GM19468 (cell line): Measurements from ENCODE around the gene CCDC32.
A peak's percentile ranks its signal among the peaks of the same experiment; 100 is the strongest.
"Not testable (repeated sequence)": the region's sequence is repeated elsewhere in the genome, so short reads cannot be mapped to it uniquely, and the experiment has no call there.

ENCODE experiments used
- ATAC-seq: cut with Tn5 transposase; IDR thresholded peaks from one replicate; pipeline ENCODE4 v1.9.1; 2021; ENCODE audit warnings: mild to moderate bottlenecking, moderate library complexity, moderate number of reproducible peaks; ENCODE audit not compliant: unreplicated experiment; ENCODE audit errors: extremely low read depth

The CCDC32 gene

DNA sequence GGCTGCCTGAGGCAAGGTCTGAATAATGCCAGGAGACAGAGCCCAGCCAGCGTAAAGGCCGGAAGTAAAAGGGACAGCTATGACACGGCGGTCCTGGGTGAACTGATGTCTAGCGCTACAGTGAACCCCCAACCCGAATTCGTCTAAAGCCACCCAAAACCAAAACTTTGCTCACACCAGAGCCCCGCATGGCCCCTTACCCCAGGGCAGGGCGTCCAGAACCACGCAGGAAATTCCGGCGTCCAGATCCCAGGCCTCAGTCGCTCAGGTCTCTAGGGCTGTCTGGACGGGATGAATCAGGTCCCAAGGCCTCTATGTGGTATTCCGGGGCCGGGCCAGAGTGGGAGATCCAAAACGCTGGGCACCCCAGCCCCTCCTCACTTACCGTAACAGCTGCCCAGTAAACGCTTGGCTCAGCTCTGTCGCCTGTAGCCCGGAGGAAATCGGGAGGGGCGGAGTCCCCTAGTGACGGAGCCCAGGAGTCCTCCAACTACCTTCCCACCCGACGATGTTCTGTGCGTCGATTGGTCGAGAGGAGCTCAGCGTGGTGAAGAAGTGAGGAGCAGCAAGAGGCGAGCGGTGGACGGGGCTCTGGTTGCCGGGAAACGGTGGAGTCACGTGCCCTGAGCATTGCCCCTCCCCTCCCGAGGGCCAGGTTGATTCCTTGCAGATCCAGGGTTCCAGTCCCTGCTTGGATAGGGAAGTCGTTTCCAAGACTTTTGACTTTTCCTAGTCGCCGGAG is at the start of gene CCDC32:
CCDC32 (minus strand) TSS at position 452 of the 742 bp plus-strand sequence. CDS start 2,027 bp downstream, outside the sequence.
- ATAC-seq = peak; percentile 77

GRCh38 chr15:40613080-40613479 is 48.2 kb upstream of the CCDC32 start:
- ATAC-seq = no peak

DNA sequence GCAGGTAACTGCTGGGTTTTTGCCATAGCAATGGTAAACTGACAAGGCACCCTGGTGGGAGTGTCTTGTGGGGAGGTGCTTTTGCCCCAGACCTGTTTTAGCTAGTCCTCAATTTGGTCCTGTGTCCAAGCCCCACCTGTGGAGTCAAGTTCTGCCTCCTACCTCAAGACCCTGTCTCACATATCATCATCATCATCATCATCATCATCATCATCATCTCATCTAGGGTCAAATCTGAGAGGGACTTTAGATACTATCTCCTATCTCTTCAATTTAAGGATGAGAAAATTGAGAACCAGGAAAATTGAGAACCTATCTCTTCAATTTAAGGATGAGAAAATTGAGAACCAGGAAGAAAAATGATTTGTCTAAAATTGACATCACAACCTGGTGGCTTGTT is 39.1 kb upstream of the CCDC32 start:
- no peak for ATAC-seq

DNA sequence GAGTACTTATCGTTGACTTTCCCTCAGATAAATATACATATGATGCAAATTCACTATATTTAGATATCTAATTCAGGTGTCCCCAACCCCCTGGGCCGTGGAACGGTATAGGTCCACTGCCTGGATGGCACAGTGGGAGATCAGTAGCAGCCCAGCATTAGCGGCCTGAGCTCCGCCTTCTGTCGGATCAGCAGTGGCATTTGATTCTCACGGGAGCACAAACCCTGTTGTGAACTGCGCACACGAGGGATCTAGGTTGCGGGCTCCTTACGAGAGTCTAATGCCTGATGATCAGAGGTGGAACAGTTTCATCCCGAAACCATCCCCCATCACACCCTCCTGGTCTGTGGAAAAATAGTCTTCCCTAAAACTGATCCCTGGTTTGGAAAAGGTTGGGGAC is 36.1 kb upstream of the CCDC32 start:
- no peak for ATAC-seq

GRCh38 chr15:40598672-40599071 is 33.8 kb upstream of the CCDC32 start:
- no peak for ATAC-seq

DNA sequence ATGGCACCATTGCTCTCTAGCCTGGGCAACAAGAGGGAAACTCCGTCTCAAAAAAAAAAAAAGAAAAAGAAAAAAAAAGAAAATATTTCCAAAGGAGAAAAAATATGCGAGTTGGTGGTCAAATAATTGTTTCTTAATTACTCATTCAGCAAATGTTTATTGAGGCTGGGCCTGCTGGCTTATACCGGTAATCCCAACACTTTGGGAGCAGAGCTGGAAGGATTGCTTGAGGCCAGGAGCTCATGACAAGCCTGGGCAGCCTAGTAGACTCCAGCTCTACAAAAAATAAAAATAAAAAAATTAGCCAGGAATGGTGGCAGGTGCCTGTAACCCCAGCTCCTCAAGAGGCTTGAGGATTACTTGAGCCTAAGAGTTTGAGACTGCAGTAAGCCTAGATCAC is 33.3 kb upstream of the CCDC32 start:
- no peak for ATAC-seq

DNA sequence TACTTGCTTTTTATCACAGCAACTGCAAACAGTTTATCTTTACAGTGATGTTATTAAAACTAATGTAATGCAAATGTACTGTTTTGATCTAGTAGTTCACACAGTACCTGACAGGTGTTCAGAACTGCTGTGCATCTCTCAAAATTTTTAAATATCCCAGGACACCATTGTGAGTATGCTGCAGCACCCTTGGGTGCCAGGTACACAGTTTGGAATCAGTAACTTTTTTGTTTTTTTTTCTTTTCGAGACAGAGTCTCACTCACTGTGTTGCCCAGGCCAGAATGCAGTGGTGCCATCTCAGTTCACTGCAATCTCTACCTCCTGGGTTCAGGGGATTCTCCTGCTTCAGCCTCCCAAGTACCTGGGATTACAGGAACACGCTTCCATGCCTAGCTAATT is 32.2 kb upstream of the CCDC32 start:
- ATAC-seq = no peak

GRCh38 chr15:40595773-40596172 is 30.9 kb upstream of the CCDC32 start:
- no peak for ATAC-seq

GRCh38 chr15:40595219-40595618 is 30.4 kb upstream of the CCDC32 start:
- ATAC-seq = no peak

DNA sequence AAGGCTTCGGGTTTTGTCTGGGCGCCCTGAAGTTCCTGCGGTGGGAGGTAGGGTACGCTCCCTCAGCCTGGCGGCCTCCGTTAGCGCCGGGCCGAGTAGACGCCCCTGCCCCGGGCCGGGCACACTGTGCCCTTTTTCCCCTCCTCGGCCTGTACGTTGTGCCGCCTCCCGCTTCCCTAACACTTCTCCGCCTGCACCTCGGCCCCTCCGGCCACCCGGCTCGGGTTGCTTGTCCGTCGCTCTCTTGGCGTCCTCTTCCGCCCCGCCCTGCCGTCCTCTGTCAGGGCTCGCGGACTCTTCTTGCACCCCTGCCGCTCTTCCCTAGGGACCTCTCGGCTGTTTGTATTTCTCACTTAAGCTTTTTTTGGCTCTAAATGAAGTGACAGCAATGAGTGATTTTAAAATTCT is 29.6 kb upstream of the CCDC32 start:
- ATAC-seq = no peak

- no peak for ATAC-seq
Observed at GRCh38 chr15:40593588-40594428, 29.0 kb upstream of the CCDC32 start, which contains the start of gene KNL1. TSS of gene KNL1 (plus strand) at chr15:40594249. CDS start at chr15:40602932, 8,683 bp downstream.

- no peak for ATAC-seq
Observed at GRCh38 chr15:40593165-40593564, 28.3 kb upstream of the CCDC32 start.

DNA sequence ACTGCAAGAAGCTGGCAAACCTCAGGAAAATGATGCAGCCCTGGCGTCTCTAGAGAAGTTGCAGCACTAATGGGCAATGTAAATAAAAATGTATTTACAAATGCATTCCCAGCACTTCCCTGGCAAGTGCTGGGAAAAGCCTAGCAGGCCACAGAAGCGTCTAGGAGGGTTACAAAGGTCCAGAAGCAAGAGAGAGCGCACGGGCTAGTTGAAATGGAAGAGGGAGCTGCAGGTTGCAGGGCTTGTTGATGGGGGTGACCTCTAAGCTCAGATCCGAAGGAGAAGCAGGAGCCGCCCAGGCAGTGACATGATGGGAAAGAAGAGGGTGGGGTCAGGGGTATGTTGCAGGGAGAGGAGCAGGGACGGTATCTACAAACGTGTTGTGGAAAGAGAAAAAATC is 26.5 kb upstream of the CCDC32 start:
- no peak for ATAC-seq

DNA sequence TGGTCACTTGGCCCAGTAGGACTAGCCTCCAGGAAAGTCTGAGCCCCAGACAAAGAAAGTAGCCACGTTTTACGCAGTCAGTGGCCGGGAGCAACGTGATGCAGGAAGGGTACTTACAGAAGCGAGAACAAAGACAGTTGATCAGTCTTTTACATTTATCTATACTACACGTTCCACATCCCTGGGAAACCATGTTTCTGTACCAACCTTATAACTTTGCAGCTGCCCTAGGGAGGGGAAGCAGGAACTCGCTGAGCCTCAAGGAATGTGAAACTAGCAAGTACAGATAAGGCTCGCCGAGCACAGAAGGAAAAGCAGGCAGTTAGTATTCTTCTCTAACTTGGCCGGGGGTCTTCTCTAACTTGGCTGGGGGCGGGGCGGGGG is 25.8 kb upstream of the CCDC32 start:
- ATAC-seq = no peak

DNA sequence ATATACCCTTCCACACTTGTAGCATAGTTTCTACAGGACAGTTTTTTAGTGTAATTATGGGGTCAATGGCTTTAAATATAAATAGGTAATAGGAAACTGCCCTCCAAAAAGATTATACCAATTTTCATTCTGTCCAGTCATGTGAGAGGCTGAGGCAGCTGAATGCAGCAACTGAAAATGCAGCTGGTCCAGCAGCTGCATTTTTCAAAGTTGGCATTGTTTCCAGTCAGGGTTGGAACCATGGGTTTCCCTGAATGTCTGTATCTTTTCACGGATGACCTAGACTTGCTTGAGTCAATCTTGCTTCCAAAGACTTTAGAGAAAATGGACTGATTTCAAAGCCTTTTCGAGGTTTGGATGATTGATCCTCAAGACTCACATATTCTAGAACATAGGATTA is 19.3 kb upstream of the CCDC32 start:
- no peak for ATAC-seq

DNA sequence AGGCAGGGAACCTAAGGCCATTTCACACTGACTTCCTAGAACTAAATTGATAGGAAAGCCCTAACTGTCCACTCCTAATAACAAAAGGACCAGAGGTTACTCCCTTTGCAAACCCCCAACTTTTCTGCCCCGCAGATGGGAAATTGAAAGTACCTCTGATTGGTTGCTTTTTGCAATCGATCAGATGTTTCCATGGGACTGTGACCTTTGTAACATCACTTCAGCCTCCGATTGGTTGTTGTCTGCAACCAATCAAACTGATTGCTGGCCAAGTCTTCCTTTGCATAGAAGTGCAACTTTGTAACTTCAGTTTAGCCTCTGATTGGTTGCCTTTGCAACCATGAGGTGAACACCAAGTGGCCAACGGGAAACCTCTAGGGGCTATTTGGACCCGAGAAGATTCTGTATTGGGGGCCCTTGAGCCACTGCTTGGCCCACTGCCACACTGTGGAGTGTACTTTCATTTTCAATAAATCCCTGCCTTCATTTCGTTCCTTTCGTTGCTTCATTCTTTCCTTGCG is 17.9 kb upstream of the CCDC32 start:
- ATAC-seq = no peak

- ATAC-seq = not testable (repeated sequence)
Observed at GRCh38 chr15:40581796-40582195, 17.0 kb upstream of the CCDC32 start.

GRCh38 chr15:40578892-40579291 is 14.1 kb upstream of the CCDC32 start:
- no peak for ATAC-seq

DNA sequence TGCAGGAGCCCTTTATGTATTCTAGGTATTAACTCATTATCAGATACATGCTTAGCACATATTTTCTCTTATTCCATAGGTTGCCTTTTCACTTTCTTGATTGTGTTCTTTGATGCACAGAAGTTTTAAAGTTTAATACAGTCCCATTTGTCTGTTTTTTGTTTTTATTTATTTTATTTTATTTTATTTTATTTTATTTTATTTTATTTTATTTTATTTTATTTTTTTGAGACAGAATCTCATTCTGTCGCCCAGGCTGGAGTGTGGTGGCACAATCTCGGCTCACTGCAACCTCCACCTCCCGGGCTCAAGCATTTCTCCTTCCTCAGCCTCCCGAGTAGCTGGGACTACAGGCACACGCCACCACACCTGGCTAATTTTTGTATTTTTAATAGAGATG is 12.1 kb upstream of the CCDC32 start:
- not testable (repeated sequence) for ATAC-seq

- ATAC-seq = no peak
Observed at GRCh38 chr15:40575113-40575512, 10.3 kb upstream of the CCDC32 start.
